Astrocyte of the hippocampus (primary cell): ENCODE results near the gene GAGE10.
A peak's percentile ranks its signal among the peaks of the same experiment; 100 is the strongest.
"Not testable (repeated sequence)": the region's sequence is repeated elsewhere in the genome, so short reads cannot be mapped to it uniquely, and the experiment has no call there.

ENCODE experiments used
- DNase-seq: peaks from one replicate; pipeline ENCODE4 v3.0.0; 2011; ENCODE audit warnings: low read depth, low spot score

Gene GAGE10

DNA sequence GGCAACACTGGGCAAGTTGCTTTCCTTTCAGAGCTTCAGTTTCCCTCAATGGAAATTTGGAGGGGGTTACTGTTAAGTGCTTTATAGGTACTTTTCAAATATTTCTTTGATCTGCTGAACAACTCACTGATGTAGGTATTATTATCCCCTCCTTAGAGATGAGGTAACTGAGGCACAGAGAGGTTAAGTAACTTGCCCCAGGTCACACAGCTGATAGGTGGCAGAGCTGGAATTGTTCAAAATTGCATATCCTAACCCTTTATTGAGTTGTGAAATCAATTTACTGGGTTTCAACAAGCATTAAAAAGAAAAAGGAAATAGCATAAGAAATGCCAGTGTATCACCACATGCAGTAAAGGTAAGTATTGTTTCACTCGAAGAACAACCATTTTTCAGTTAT is 27.2 kb upstream of the GAGE10 start:
- DNase-seq = no peak

DNA sequence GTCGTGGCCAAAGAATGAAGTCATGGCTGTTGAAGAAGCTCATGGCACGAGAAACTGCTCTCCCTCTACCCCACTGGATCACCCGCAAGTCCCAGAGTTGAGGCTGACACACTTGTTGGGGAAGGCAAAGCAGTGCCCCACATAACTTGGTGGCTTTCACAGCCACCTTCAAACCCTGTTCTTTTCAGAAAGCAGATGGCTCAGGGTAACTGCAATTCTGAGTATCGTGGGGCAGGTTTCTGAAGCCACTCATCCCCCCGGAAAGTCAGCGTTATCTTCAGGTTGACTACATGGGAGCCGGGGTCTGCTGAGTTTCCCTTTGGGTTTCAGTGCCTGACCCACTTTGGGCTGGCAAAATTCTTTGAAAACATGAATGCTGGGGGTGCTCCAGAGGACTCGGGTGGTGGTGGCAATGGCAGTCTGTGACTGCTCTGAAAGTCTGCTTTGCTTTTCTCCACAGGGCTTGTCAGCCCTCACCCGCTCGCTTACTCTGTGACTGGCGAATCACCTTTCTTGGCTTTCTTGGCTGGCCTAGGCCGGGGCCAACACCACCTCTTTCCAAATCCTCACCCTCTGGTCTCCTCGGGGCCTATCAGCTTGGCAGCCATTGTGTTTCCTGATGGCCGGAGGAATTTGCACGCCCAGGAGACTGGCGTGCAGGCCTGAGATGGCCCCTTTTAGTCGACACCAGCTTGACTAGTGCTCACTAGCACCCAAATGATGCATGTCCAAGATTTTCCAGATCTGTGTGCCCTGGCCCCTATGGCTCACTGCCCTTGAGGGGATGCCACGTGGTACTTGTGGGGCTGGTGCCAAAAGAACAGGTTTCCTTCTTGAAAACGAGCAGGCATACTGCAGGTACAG is 26.5 kb upstream of the GAGE10 start:
- DNase-seq = no peak

DNA sequence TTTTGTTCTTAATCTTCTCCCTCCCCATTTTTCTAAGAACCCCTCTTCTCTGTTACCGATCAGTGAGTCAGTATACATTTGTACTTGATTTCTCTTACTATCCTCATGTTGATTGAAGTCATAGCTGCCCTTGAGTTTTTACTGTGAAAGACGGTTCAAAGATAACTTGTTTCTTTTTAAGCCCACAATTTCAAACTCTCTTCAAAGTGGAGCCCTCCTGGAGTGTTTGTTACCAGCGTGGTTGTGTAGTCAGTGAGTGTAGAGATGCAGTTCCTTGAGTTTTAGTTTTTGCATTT is 26.0 kb upstream of the GAGE10 start:
- no peak for DNase-seq

DNA sequence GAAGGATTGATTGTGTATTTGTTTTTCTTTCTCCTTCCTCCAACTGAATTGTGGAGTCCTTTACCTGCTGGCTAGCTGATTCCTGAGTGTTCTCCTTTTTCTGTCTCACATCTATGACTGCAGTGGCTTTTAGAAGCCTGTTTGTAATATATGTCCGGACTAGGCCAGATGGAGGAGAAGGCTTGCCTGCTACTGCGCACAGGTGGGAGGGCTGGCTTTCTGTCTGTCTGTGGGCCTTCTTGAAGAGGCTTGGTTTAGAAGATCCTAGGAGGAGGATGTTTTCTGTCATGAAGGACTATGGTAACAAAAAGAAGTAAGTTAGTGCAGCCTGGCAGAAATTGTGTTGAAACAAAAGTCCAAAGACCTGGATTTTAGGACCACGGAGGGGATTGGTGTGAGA is 25.4 kb upstream of the GAGE10 start:
- no peak for DNase-seq

DNA sequence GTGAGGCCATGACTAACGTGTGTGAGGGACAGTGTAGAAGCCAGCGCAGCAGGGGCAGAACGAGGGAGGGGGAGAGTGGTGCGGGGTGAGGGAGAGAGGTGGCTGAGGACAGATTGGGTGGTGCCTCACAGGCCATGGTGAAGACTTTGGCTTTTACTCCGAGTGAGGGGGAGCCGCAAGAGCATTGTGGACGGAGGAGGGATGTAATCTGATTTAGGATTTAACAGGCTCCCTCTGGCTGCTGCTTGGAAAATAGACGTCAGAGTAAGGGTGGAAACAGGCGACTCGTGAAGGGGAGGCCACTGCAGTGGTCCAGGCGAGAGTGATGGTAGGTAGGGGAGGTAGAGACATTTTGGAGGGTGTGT is 20.8 kb upstream of the GAGE10 start:
- peak; percentile 33 for DNase-seq

DNA sequence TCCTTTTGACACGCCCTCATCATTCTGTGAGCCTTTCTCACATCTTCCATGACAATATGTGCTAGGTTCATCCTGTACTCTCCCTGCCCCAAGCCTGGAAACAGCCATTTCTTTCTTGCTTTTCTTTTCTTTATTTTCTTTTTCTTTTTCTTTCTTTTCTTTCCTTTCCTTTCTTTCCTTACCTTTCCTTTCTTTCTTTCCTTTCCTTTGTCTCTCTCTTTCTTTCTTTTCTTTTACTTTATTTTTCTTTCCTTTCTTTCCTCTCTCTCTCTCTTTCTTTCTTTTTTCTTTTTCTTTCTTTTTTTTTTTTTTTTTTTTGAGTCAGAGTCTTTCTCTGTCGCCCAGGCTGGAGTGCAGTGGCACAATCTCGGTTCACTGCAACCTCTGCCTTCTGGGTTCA is 19.2 kb upstream of the GAGE10 start:
- DNase-seq = no peak

DNA sequence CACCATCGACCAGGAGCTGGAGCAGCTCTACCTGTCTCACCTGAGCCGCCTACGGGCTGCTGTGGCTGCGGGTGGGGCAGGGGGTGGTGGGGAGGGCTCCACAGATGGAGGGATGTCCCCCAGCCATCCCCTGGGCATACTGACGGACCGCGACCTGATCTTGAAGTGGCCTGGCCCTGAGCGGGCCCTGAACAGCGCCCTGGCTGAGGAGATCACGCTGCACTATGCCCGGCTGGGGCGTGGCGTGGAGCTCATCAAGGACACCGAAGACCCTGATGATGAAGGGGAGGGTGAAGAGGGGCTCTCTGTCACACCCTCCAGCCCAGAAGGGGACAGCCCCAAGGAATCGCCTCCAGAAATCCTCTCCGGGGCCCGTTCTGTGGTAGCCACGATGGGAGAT is 17.3 kb upstream of the GAGE10 start:
- DNase-seq = no peak

DNA sequence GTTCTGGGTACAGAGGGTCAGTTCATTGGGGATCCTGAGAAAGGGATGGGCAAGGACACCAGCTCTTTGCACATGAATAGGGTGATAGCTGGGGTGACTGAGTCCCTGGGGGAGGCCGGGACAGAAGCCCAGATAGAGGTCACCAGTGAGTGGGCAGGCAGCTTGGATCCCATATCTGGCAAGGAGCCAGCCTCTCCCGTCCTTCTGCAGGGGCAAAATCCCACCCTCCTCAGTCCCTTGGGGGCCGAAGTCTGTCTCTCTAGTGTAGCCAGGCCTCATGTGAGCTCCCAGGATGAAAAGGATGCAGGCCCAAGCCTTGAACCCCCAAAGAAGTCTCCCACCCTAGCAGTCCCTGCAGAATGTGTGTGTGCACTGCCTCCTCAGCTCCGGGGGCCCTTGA is 16.9 kb upstream of the GAGE10 start:
- no peak for DNase-seq

DNA sequence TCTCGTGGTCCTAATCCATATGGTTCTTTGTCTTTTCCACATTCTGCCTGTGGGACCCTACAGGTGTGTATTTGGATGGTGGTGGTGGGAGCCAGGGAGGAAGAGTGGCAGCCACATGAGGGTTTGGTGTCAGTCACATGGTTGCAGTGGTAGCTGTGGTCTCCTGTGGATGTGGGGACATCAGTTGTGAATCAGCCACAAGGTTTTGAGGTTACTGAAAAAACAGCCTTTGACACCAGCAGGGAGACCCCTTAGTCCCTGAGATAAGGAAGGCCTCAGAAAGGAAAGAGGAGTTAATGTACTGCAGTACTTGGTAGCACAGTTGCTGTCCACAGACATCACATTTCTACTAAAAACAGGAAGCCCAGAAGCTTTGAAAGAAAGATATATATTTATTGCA is 15.8 kb upstream of the GAGE10 start:
- no peak for DNase-seq

DNA sequence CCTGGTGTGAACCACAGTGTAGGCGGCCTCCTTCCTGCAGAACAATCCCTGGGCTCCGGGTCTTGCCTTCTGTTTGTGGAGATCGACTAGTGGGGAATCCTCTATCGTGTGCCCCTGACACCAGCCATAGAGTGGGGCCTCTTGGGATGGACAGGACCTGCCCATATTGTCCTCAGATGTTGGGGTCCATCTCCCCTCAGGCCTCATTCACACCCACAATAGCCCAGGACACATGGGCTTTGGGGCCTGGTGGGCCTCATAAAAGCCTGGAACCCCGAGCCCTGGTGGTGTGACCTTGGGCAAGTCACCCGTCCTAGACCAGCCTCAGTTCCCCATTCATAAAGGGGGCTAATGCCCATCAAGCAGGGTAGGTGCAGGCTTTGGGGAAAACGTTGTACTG is 13.2 kb upstream of the GAGE10 start:
- DNase-seq = no peak

DNA sequence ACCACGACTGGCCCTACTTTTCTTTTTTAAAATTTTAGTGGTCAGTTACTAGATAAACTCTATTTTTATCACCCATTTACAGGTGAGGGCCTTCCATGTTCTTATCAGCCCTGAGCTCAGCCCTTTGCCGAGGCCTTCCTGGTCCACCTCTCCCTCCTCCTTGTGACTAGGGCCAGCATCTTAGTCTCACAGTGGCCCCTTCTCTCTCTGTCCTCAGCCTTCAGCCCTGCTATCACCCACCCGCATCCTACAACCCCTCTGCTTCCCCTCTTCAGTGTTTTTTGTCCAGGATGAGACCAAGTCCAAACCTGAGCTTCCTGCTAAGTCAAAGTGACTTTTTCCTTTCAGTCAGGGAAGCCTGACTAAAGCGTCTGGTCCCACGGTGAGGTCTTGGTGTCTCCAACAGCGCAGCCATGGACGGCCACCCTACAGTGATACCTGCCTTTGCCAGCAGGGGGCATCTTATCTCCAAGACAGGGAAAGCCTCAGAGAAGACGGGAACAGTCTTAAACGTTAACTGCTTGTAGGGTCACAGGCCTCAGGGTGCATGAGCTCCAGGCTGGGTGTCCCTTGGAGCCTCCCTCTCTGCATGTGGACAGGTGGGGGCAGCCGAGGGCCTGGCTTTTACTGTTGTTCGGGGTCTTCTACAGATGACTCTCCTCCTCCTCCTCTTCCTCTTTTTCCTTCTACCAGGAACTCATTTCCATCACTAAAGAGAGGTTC is 11.7 kb upstream of the GAGE10 start:
- DNase-seq = peak; percentile 56

DNA sequence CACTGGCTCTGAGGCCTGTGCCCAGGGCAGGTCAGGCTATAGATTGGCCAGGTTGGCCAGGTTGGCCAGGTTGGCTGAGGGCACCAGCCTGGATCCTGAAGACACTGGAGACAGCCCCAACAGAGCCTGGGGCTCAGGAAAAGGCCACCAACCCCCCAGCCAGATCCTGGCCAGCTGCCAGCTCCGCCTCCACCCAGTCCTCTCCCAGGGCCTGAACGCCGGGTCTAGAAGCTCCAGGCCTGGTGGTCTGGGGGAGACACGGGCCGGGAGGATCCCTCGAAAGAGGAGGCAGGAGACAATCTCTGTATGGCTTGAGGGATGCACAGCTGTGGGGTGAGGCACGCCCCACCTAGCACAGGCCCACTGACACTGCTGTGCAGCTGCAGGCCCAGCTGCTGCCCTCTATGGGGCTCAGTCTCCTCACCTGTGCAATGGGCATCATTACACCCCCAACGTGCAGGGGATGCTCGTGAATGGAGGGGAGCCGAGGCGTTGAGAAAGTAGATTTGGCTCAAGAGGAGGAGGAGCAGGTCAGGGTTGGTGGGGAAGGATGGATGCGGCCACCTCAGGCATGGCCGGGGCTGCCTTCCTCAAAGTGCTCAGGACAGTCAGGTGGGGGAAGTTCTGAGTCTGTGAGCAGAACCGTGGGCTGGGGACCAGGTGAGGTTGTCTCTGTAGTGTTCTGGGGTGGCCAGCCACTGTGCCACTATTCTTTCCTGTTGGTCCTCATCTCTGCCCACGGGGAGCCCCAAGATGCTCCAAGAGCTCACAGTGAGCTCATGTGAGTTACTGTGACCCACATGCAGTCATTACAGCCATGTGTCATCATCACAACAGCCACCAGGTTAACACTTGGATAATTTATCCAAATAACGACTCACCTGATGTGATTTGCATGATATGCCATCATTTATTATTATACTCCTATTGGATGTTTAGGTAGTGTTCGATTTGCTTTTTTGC is 10.8 kb upstream of the GAGE10 start:
- no peak for DNase-seq

DNA sequence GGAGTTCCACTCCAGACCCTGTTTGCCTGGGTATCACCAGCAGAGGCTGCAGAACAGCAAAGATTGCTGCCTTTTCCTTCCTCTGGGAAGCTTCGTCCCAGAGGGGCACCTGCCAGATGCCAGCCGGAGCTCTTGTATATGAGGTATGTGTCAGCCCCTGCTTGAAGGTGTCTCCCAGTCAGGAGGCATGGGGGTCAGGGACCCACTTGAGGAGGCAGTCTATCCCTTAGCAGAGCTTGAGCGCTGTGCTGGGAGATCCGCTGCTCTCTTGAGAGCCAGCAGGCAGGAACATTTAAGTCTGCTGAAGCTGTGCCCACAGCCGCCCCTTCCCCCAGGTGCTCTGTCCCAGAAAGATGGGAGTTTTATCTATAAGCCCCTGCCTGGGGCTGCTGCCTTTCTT is 4.2 kb upstream of the GAGE10 start:
- not testable (repeated sequence) for DNase-seq

DNA sequence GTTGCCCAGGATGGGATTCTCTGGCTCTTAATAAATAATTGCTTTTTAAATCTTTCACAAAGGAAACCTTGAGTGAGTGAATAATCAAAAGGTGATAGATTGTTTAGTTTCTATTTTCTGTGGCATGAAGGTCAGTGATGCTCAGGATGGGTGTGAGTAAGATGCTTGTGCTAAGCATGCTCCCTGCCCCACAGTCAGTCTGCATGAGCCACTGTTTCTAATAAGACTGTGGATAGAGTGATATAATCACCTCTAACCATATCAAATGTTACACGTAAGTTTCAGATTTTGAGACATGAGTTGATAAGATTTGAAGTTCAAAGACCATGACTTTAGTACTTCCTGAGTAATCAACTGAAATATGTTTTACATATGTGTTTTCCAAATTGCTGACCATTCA is 2.7 kb upstream of the GAGE10 start:
- no peak for DNase-seq

DNA sequence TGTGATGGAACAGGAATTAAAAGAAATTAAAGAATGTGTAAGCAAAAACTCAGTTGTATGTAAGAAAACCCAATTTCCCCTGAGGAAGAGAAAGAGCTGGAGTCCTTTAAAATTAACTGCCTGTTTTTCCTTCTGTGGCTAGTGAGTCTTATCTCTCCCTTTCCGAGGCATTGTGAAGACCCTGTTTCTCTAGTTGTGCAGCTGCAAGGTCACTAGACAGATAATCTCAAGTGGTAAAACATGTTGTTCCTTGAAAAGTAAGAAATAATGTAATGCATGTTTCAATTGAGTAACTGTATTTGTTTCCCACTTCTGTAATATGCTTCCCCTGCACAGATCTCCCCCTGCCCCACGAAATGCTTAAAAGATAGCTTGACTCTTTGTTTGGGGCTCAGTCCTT is 4.3 kb downstream of the GAGE10 start:
- DNase-seq = not testable (repeated sequence)

DNA sequence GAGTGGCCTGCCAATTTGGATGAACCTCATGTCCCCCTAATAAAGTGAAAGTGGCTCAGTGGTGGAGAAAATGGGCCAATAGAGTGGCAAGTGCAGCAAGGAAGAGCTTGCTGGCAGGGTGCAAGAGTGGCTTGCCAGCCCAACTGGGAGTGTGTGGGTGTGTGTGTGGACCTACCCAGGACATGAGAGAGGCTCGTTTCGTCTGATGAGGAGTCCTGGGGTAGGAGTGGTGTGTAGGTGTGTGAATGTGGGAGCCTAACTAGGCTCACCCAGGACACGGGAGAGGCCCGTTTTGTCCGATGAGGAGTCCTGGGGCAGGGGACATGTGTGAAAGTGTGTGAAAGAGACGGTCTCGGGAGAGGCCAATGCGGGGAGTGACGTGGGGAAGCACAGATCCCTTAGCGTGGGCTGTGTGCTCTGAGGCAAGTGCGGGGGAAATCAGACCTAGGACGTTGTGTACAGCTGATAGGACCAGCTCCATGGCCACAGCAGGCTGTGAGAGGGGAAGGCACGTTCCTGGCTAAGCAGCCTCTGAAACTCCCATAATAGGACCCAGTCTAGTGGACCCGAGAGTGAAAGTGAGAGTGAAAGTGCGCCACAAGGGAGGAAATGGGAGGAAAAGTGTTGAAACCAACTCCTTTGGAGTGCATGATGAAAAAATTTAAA is 5.3 kb downstream of the GAGE10 start:
- DNase-seq = no peak

DNA sequence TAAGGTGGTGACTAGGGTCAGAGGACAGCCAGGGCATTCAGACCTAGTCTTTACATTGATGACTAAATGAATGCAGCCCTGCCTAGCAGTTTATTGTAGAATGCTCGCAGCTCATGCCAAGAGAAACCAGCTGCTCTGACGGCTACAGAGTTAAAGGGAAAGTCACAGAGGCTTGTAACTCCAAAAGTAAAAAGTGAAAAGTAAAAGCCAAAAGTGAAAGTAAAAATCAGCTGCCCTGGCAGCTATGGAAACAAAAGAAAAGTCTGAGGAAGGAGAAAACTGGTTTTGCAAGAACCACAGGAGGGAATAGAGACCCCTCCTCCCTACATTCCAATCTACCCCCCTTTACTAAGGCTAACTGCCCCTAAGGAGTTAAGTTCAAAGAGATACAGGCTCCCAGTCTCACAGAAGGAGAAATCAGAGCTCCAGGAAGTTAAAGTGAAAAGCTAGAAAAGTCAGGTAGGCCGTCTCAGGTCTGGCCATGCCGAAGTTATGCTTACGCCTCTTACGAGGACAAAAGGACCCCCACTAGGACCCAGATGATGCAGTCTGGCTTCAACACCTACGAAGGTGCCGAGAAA is 6.0 kb downstream of the GAGE10 start:
- peak; percentile 38 for DNase-seq

DNA sequence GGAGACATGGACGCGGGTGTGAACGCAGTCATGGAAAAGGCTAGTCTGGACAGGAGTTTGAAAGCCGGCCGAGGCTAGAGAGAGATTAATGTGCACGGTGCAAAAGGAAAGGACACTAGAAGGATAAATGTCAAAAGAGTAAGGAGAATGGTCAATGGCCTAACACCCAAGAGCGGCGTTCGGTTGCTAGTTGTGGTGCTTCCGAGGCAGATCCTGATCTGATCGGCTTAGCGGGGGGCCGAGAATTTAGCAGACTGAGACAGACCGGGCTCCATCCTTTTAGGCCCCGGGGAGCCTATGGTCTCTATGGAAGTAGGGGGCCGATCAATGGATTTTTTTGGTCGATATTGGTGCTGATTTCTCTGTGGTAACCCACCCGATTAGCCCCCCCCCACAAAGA is 6.9 kb downstream of the GAGE10 start:
- DNase-seq = no peak

DNA sequence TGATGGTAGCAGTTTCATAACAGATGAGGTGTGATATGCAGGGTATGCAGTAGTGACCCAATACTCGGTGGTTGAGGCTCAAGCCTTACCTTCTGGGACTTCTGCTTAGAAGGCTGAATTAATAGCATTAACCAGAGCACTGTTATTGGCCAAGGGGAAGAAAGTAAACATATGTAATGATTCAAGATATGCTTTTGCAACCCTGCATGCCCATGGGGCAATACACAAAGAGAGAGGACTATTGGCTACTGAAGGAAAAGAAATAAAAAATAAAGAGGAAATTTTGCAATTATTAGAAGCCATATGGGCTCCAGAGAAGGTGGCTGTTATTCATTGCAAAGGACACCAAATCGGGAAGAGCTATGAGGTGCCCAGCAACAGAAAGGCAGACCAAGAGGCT is 8.7 kb downstream of the GAGE10 start:
- DNase-seq = no peak

DNA sequence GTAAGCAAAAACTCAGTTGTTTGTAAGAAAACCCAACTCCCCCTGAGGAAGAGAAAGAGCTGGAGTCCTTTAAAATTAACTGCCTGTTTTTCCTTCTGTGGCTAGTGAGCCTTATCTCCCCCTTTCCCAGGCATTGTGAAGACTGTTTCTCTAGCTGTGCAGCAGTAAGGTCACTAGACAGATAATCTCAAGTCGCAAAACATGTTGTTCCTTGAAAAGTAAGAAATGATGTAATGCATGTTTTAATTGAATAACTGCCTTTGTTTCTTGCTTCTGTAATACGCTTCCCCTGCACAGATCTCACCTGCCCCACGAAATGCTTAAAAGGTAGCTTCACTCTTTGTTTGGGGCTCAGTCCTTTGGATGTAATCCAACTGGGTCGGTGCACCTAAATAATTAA is 12.6 kb downstream of the GAGE10 start:
- DNase-seq = no peak

DNA sequence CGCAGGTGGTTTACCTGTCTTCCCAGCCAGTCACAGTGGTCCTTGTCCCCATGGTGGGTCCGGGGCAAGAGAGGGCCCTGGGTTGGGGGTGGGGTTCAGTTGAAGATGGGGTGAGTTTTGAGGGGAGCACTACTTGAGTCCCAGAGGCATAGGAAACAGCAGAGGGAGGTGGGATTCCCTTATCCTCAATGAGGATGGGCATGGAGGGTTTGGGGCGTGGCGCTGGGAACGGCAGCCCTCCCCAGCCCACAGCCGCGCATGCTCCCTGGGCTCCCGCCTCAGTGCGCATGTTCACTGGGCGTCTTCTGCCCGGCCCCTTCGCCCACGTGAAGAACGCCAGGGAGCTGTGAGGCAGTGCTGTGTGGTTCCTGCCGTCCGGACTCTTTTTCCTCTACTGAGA is 18.3 kb downstream of the GAGE10 start, which contains the start of gene GAGE12J:
TSS of gene GAGE12J (plus strand) at position 301 of the 400 bp plus-strand sequence. CDS start 1,157 bp downstream, outside the sequence.
- DNase-seq = not testable (repeated sequence)
